ENCODE data around the gene RPN2.

DNA sequence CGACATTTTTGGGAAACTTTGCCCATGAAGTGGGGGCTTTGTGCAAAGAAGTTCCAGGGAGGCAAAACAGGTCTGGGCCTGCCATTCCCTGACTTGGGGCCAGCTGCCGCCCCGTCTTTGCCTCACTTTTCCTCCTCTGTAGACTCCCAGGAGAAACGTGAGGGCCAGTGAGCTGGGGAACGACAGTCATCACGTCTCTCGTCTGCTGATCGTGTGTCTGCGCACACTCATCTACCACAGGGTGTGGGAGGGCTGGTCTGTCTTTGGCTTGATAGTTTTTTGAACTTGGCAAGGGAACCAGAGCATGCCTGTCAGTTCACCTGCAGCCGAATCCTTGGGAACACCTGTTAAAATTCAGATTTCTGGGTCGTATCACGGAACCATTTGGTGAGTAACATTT is 74.0 kb downstream of the RPN2 start:
- no peak for TF ChIP-seq POLR2A (IDR thresholded peaks at IDR 0.05)
- no peak for TF ChIP-seq POLR2AphosphoS5 (IDR thresholded peaks at IDR 0.05)
- TF ChIP-seq, protein P1, sequence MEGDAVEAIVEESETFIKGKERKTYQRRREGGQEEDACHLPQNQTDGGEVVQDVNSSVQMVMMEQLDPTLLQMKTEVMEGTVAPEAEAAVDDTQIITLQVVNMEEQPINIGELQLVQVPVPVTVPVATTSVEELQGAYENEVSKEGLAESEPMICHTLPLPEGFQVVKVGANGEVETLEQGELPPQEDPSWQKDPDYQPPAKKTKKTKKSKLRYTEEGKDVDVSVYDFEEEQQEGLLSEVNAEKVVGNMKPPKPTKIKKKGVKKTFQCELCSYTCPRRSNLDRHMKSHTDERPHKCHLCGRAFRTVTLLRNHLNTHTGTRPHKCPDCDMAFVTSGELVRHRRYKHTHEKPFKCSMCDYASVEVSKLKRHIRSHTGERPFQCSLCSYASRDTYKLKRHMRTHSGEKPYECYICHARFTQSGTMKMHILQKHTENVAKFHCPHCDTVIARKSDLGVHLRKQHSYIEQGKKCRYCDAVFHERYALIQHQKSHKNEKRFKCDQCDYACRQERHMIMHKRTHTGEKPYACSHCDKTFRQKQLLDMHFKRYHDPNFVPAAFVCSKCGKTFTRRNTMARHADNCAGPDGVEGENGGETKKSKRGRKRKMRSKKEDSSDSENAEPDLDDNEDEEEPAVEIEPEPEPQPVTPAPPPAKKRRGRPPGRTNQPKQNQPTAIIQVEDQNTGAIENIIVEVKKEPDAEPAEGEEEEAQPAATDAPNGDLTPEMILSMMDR (IDR thresholded peaks at IDR 0.05) = no peak
- no peak for TF ChIP-seq EP300 (IDR thresholded peaks at IDR 0.05)

Data from upper lobe of left lung (tissue), 4 donors.